Measurements from ENCODE around the gene UBR1.
A peak's percentile ranks its signal among the peaks of the same experiment; 100 is the strongest.
"Not testable (repeated sequence)": the region's sequence is repeated elsewhere in the genome, so short reads cannot be mapped to it uniquely, and the experiment has no call there.

Gene UBR1

GRCh38 chr15:42919799-42920518 is 185.9 kb downstream of the UBR1 start:
- DNase-seq (ENCODE audit: insufficient read length, low spot score): no peak

GRCh38 chr15:42919308-42919707 is 186.5 kb downstream of the UBR1 start:
- DNase-seq (ENCODE audit: insufficient read length, low spot score) (no peak), FAIRE-seq (no peak)

More at GRCh38 chr15:42919799-42920518, 185.9 kb downstream of the UBR1 start:
- FAIRE-seq: no peak

GRCh38 chr15:42918047-42918446 is 187.8 kb downstream of the UBR1 start:
- DNase-seq (ENCODE audit: insufficient read length, low spot score) (no peak), FAIRE-seq (no peak)

GRCh38 chr15:42915654-42916315 is 190.1 kb downstream of the UBR1 start:
- DNase-seq (ENCODE audit: insufficient read length, low spot score): no peak
- FAIRE-seq: no peak

- FAIRE-seq (no peak), DNase-seq (ENCODE audit: insufficient read length, low spot score) (no peak)
These were observed 190.9 kb downstream of the UBR1 start for GRCh38 chr15:42914728-42915497.

GRCh38 chr15:42911058-42911592 is 194.7 kb downstream of the UBR1 start:
- FAIRE-seq: peak; percentile 89
- no peak for DNase-seq (ENCODE audit: insufficient read length, low spot score)

- no peak for FAIRE-seq
- no peak for DNase-seq (ENCODE audit: insufficient read length, low spot score)
These were observed 197.3 kb downstream of the UBR1 start for GRCh38 chr15:42908538-42908937.

GRCh38 chr15:42903388-42904324 is 202.2 kb downstream of the UBR1 start:
- DNase-seq (ENCODE audit: insufficient read length, low spot score) (no peak), FAIRE-seq (peak; percentile 26)

GRCh38 chr15:42893911-42894310 is 211.9 kb downstream of the UBR1 start:
- not testable (repeated sequence) for FAIRE-seq; DNase-seq (ENCODE audit: insufficient read length, low spot score)

Measured in HTR-8/SVneo (cell line).